ENCODE data around the gene PPM1H.

Gene PPM1H

GRCh38 chr12:62903151-62903550, 31.8 kb downstream of the PPM1H start:
- ChIA-PET POLR2A (ENCODE audit: low non-redundant PET) (no interaction called here), CTCF (no interaction called here)
- TF ChIP-seq, protein P1, sequence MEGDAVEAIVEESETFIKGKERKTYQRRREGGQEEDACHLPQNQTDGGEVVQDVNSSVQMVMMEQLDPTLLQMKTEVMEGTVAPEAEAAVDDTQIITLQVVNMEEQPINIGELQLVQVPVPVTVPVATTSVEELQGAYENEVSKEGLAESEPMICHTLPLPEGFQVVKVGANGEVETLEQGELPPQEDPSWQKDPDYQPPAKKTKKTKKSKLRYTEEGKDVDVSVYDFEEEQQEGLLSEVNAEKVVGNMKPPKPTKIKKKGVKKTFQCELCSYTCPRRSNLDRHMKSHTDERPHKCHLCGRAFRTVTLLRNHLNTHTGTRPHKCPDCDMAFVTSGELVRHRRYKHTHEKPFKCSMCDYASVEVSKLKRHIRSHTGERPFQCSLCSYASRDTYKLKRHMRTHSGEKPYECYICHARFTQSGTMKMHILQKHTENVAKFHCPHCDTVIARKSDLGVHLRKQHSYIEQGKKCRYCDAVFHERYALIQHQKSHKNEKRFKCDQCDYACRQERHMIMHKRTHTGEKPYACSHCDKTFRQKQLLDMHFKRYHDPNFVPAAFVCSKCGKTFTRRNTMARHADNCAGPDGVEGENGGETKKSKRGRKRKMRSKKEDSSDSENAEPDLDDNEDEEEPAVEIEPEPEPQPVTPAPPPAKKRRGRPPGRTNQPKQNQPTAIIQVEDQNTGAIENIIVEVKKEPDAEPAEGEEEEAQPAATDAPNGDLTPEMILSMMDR (conservative IDR thresholded peaks at IDR 0.05; ENCODE audit: low read depth): no peak
- H3K27ac ChIP-seq: no peak overlapping the region
- no peak for DNase-seq (ENCODE audit: low spot score)

DNA sequence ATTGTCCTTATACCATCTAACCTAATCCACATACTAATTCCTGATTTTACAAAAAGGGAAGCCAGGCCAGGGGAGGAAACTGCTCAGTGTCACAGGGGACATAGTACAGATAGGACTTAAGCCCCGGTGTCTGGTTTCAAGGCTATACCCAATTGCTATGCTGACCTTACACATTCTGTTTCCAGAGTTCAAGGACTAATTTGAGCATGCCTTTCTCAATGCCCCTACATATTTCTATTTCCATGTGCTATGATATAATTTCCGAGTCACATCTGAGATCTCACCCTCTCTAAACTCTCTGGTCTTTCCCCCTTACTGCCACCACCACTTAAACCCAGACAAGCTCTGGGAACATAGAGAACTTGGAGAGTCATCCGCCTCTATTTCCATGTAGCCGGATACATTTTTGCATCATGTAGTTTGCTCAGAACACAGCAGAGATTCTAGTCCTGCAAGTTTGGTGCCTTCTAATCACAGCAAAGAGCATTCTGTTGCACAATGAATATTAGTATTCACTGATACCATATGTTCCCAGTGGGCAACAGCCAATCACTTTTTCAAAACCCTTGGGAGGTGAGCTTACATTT, 34.2 kb downstream of the PPM1H start:
- POLR2A ChIA-PET (ENCODE audit: low non-redundant PET): no interaction called here
- TF ChIP-seq, protein P1 (conservative IDR thresholded peaks at IDR 0.05; ENCODE audit: low read depth): no peak
- DNase-seq (ENCODE audit: low spot score): no peak
- CTCF ChIA-PET: no interaction called here
- H3K27ac ChIP-seq: no peak overlapping the region

DNA sequence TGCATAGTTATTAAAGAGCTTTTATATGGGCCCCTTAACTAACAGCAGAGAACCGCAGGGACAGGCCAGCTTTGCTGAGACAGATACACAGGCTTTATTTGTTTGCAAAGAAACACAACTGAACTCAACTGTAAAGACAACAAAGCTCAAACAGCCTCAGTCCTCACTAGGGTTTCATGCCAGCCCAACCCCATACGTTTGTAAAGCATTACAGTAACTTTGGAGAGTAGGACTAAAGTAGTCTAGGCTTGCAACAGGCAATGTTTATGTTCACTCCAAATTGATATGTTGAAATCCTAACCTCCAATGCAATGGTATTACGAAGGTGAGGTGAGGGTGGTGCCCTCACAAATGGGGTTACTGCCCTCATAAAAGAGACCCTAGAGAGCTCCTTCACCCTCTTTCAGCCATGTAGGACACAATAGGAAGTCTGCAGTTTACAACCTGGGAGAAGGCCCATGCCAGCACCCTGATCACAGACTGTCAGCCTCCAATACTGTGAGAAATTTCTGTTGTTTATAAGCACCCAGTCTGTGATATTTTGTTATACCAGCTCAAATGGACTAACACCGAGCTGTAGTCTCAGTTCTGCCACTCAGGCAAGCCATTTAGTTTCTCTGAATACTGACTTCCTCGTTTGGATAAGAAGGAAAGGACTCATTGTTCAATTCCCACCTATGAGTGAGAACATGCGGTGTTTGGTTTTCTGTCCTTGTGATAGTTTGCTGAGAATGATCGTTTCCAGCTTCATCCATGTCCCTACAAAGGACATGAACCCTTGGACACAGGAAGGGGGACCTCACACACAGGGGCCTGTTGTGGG, 35.2 kb downstream of the PPM1H start:
- no peak for DNase-seq (ENCODE audit: low spot score)
- no peak overlapping the region for H3K27ac ChIP-seq
- POLR2A ChIA-PET (ENCODE audit: low non-redundant PET): no interaction called here
- TF ChIP-seq, protein P1 (conservative IDR thresholded peaks at IDR 0.05; ENCODE audit: low read depth): no peak
- CTCF ChIA-PET: no interaction called here

DNA sequence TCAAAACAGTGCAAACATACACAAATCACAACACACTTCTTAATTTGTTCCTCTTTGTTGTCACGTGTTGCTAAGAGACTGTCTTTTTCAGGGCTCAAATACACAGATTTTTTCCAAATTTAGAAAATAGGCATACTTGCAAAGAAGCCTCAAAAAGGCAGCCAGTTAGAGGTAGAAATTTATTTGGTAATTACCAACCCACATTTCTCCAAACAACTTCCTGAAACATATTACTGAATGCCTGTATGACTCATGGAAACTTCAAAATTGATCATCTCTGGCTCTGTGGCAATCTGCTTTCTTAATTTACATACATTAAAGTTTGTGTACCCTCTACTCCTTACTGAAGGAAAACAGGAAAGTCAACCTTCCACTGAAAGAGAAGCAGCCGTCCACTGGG, 36.4 kb downstream of the PPM1H start:
- POLR2A ChIA-PET (ENCODE audit: low non-redundant PET): no interaction called here
- CTCF ChIA-PET: no interaction called here
- TF ChIP-seq, protein P1 (conservative IDR thresholded peaks at IDR 0.05; ENCODE audit: low read depth): no peak
- H3K27ac ChIP-seq: no peak overlapping the region
- DNase-seq (ENCODE audit: low spot score): no peak

DNA sequence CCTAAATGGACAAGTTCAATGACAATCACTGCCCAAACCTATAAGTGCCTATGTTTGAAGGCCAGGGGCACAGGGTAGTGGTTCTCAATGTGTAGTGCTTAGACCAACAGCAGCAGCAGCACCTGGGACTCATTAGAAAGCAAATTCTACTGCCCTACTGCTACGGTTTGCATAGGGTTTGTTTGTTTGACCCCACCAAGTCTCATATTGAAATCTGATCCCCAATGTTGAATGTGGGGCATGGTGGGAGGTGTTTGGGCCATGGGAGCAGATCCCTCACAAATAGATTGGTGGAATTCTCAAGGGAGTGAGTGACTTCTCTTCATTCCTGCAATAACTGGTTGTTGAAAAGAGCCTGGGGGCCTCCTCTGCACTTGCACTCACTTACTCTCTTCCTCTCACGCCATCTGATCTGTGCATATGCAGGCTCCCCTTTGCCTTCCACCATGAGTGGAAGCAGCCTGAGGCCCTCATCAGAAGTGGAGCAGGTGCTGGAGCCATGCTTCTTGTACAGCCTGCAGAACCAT, 39.5 kb downstream of the PPM1H start:
- DNase-seq (ENCODE audit: low spot score): no peak
- no peak overlapping the region for H3K27ac ChIP-seq
- ChIA-PET POLR2A (ENCODE audit: low non-redundant PET) (no interaction called here), CTCF (no interaction called here)
- TF ChIP-seq, protein P1 (conservative IDR thresholded peaks at IDR 0.05; ENCODE audit: low read depth): no peak

DNA sequence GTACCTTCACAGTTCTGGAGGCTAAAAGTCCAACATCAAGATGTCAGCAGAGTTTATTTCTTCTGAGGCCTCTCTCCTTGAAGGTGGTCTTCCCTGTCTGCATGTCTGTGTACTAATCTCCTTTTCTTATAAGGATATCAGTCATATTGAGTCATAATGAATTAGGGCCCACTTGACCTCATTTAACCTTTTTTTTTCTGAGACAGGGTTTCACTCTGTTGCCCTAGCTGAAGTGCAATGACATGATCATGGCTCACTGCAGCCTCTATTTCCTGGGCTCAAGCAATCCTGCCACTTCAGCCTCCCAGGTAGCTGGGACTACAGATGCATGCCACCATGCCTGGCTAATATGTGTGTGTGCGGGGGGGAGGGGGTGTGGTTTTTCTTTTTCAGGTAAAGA, 41.7 kb downstream of the PPM1H start:
- CTCF ChIA-PET: no interaction called here
- POLR2A ChIA-PET (ENCODE audit: low non-redundant PET): no interaction called here

More for the DNA sequence above, 41.7 kb downstream of the PPM1H start:
- no peak overlapping the region for H3K27ac ChIP-seq
- TF ChIP-seq, protein P1 (conservative IDR thresholded peaks at IDR 0.05; ENCODE audit: low read depth): no peak
- DNase-seq (ENCODE audit: low spot score): no peak

Measured in RWPE1 (cell line).